GM19025 (cell line): ENCODE measurements around the gene FAM98C.

Source experiments
- ATAC-seq: cut with Tn5 transposase; IDR thresholded peaks from one replicate; pipeline ENCODE4 v1.9.1; 2021; ENCODE audit warnings: mild to moderate bottlenecking, low read depth, moderate library complexity; ENCODE audit not compliant: unreplicated experiment

Gene FAM98C

DNA sequence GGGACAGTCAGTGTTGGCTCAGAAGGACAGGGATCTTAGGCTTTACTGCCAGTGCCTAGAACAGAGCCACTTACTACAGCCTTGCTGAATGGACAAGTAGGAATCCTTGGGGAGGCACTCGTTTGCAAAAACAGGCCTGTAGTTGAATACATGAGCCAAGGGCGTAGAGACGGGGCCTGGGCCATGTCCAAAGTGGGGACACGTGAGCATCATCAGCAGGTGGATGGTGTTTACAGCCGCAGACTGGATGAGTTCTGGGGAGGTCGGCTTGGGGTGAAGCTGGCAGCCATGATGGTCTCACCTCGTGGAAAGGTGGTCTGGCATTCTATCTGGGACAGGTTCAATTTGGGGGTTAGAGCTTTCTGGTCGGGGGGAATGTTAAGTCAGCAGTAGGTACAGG, 48.1 kb downstream of the FAM98C start:
- no peak for ATAC-seq

DNA sequence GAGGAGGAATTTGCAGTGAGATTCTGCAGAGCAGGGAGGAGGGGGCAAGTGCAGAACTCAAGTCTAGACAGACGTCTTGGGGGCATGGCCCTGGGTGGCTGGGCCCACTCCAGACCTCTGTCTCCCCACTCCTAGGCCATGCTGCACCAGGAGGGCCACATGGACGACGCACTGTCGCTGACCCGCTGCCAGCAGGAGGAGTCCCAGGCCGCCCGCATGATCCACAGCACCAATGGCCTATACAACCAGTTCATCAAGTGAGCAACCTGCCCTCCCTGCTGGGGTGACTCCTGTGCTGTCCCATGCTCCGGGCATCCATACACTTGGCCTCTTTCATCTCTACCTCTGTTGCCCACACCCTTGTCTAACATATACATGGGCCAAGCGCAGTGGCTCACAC, 48.7 kb downstream of the FAM98C start:
- ATAC-seq, result no peak

DNA sequence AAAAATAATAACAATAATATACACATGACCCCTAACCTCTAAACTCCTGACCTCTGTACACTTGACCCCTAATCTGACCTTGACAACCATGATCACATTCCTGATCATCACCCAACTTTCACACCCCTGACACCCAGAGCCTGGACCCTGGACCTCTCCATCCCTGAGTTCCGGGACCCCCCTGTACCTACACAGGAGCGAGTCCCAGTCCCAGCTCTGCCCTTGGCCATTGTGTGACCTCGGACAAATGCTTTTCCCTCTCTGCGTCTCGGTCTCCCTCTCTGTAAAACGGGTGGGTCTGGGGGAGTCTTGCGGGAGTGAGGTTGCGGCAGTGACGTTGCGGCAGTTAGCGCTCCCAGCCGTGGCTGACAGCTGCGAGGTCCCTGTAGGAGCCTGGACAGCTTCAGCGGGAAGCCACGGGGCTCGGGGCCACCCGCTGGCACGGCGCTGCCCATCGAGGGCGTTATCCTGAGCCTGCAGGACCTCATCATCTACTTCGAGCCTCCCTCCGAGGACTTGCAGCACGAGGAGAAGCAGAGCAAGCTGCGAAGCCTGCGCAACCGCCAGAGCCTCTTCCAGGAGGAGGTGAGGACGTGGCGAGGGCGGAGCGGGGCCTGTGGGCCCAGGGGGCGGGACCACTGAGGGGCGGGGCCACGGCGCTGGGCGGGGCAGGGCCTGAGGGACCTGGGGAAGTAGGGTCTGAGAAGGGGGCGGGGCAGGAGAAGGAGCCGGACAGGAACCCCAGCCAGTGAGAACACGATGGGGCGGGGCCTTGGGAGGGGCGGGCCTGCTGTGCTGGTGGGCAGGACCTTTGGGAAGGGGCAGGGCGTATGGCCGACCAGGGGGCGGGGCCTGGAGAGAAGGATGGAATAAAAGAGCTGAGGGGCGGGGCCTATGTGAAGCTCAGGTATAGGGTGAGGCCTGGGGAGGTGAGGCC, 49.8 kb downstream of the FAM98C start:
- no peak for ATAC-seq

DNA sequence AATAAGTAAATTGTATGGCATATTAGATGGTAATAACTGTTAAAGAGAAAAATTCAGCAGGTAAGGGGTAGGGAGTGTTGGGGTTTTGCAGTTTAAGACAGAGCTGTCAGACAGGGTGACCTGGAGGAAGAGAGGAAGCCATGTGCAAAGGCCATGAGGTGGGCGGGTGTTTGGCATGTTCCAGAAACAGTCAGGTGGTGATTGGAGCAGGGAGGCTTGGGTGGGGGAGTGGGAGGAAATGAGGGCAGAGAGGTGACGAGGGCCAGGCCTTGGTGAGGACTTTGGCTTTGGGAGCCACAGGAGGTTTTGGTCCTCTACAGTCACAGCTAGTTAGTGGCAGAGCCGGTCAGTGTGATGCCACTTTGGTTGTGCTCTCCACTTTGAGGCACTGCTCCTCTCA, 50.7 kb downstream of the FAM98C start:
- no peak for ATAC-seq

DNA sequence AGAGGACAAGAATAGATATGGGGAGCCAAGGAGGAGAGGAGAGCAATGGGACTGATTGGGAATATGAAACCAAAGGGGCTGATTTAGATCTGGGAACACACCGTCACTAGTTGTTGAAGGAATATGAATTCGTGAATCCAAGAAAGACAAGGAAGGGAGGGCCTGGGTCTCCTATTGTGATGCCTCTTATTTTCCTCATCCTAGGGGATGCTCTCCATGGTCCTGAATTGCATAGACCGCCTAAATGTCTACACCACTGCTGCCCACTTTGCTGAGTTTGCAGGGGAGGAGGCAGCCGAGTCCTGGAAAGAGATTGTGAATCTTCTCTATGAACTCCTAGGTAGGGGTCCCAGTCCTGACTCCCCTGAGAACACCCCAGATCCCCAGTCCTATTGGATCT, 52.1 kb downstream of the FAM98C start:
- no peak for ATAC-seq

DNA sequence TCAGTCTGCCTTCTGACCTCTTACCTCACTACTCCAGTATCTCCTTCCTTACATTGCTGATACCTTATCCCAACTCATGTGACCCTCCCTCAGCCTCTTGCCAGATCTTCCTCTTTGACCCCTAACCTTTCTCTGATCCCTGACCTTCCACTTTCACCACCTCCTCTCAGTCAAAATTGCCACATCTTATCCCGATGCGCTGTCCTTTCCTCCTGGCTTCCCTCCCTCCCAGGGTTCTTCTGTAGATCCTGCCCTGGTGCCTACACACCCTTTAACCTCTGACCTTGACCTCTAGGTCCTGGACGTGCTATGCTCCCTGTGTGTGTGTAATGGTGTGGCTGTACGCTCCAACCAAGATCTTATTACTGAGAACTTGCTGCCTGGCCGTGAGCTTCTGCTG, 54.3 kb downstream of the FAM98C start:
- no peak for ATAC-seq

DNA sequence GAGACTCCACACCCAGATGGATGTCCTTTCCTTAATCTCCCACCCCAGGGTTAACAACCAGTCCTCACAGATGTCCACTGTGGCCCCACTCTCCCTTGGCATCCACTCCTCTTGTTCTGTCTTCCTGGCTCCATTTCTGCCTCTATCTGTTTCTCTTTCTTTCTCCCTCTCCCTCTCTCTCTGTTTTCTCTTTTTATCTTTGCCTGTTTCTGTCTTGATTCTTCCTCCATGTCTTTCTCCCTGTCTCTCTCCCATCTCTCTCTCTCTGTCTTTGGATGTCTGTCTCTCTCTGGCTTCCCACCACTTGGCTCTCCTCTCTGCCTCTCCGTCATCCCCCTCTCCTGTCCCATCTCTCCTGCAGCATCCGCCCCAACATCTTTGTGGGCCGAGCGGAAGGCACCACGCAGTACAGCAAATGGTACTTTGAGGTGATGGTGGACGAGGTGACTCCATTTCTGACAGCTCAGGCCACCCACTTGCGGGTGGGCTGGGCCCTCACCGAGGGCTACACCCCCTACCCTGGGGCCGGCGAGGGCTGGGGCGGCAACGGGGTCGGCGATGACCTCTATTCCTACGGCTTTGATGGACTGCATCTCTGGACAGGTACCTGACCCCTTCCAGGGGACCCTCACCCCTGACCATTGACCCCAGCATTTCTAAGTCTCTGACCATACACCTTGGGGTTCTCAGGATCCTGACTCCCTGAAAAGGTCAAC, 55.0 kb downstream of the FAM98C start:
- no peak for ATAC-seq
